Activated naive CD8-positive, alpha-beta T cell treated with anti-CD3 and anti-CD28 coated beads, Interleukin-2, amount 10 ng/mL, durations not matched to agents 7 days and 5 days (primary cell): ENCODE measurements around the gene WFDC2. TPM values are rescaled to one million over a fixed set of nuclear protein-coding genes. Genes with fewer than 3 reads are reported as not detected.

Experiments
- ATAC-seq: fragments of 150-1000 bp; cut with Tn5 transposase; one replicate; pipeline ENCODE4 v1.10.0; 2021; ENCODE audit warnings: low read depth, moderate library complexity
- POLR2A ChIA-PET: fragments of 350-600 bp; sonication (Branson Sonifier 250); formaldehyde crosslinking; loops from one replicate; lab custom pipeline; 2021; ENCODE audit warnings: antibody characterized with exemption; lab: Charles Lee
- DNase-seq: peaks from one replicate; pipeline ENCODE4 v3.0.0; 2021
- H3K27ac Mint-ChIP-seq: one replicate; pipeline ENCODE4 v1.8.0; 2022; ENCODE audit warnings: mild to moderate bottlenecking, mixed read lengths
- H3K27me3 Mint-ChIP-seq: one replicate; pipeline ENCODE4 v1.8.0; 2022; ENCODE audit warnings: mild to moderate bottlenecking, moderate library complexity, mixed read lengths
- H3K36me3 Mint-ChIP-seq: one replicate; pipeline ENCODE4 v1.8.0; 2021; ENCODE audit warnings: mild to moderate bottlenecking, mixed read lengths
- H3K4me1 Mint-ChIP-seq: one replicate; pipeline ENCODE4 v1.8.0; 2021; ENCODE audit warnings: mixed read lengths
- H3K4me3 Mint-ChIP-seq: one replicate; pipeline ENCODE4 v1.8.0; 2022; ENCODE audit warnings: mild to moderate bottlenecking, moderate library complexity, mixed read lengths
- H3K9me3 Mint-ChIP-seq: one replicate; pipeline ENCODE4 v1.8.0; 2021; ENCODE audit warnings: mixed read lengths
- total RNA-seq, 2 experiments: library from RNA; stranded (reverse); gene quantifications; one replicate each; pipeline ENCODE4 v1.2.3, GENCODE V29; 2021

Gene WFDC2
- total RNA-seq, 2 experiments from 2014 or later: not detected

DNA sequence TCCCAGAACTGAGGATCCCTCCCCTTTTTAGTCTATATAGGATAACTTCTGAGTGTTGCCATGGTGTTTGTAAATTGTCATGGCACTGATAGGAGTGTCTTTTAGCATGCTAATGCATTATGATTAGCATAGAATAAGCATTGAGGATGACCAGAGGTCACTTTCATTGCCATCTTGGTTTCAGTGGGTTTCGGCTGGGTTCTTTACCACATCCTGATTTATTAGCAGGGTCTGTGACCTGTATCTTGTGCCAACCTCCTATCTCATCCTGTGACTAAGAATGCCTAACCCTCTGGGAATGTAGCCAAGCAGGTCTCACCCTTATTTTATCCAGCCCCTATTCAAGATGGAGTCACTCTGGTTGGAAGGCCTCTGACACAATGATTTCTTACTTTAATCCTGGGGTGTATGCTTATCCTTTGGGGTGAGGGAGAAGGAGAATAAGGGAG, 19.6 kb downstream of the WFDC2 start:
- Mint-ChIP-seq H3K36me3 (no peaks in the 10 kb centered on the region), H3K9me3 (no peaks in the 10 kb centered on the region), H3K27ac (no peak overlapping the region), H3K27me3 (peaks cover 26% of the 10 kb centered on the region), H3K4me1 (no peaks in the 10 kb centered on the region), H3K4me3 (no peak overlapping the region)
- DNase-seq (no peak), ATAC-seq (no peak)
- POLR2A ChIA-PET: no interaction called here

DNA sequence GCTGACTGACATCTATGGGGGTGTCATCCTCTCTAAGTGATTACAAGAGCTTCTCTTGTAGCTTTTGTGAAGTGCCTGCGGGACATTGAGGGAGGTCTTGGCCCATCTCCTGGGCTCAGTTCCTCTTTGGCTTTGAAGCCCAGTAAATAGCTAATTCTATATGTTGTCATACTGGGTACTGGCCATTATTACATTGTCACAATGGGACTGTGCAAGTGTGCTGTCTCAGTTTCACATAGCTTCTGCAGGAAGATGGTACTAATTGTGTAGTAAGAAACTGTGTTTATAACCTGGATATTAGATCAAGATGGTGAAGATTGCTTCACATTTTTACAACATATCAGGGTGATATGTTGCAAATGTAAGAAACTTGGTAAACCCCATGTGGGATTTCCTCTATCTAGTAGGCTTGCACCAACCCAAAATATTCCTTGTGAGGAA, 26.0 kb downstream of the WFDC2 start:
- DNase-seq (no peak), ATAC-seq (no peak)
- Mint-ChIP-seq H3K36me3 (no peaks in the 10 kb centered on the region), H3K4me1 (no peaks in the 10 kb centered on the region), H3K4me3 (no peak overlapping the region), H3K27me3 (peaks cover 16% of the 10 kb centered on the region), H3K27ac (no peak overlapping the region), H3K9me3 (no peaks in the 10 kb centered on the region)
- POLR2A ChIA-PET: no interaction called here

DNA sequence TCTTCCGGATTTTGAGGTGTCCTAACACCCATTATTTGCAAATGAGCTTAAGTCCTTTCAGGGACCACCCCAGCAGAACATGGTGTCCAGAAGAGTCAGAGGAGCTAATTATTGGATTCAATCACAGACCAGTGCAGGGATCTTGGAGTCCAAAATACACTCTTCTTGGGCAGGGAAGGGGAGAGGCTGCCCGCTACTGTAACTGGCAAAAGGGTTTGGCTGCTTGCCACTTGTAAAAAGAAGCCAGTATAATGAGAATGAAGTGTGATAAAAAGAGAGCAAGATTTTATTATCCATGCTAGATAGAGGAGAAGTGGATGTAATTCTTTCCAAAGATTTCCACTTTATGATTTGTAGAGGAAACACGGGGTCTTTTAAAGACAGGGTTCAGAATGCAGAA, 26.6 kb downstream of the WFDC2 start:
- Mint-ChIP-seq H3K27ac (no peak overlapping the region), H3K9me3 (no peaks in the 10 kb centered on the region), H3K36me3 (no peaks in the 10 kb centered on the region), H3K4me1 (no peaks in the 10 kb centered on the region), H3K27me3 (peaks cover 18% of the 10 kb centered on the region), H3K4me3 (no peak overlapping the region)
- no peak for DNase-seq
- POLR2A ChIA-PET: no interaction called here
- ATAC-seq: no peak

DNA sequence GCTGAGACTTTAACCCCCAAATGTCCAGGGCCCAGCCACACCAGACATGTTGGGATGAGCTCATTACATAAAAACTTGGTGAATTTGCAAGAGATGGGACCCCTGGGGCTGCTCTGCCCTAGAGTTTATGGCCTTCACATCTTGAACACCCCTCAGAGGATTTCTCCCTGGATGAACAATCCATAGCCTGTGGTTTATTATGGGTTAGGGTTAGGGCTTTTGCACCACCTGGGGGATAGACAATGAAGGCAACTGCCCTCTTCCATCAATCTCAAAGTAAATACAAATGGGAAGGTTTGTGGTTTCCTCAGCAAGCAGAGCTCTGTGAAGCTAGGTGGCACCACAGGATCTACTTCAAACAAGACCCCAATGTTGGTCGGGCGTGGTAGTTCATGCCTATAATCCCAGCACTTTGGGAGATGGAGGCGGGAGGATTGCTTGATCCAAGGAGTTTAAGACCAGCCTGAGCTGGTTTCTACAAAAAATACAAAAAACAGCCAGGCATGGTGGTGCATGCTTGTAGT, 28.5 kb downstream of the WFDC2 start:
- DNase-seq: no peak
- H3K4me3 Mint-ChIP-seq: no peak overlapping the region
- POLR2A ChIA-PET: no interaction called here
- H3K36me3 Mint-ChIP-seq: no peaks in the 10 kb centered on the region
- no peaks in the 10 kb centered on the region for H3K9me3 Mint-ChIP-seq
- no peaks in the 10 kb centered on the region for H3K4me1 Mint-ChIP-seq
- peaks cover 31% of the 10 kb centered on the region for H3K27me3 Mint-ChIP-seq
- no peak for ATAC-seq
- no peak overlapping the region for H3K27ac Mint-ChIP-seq

DNA sequence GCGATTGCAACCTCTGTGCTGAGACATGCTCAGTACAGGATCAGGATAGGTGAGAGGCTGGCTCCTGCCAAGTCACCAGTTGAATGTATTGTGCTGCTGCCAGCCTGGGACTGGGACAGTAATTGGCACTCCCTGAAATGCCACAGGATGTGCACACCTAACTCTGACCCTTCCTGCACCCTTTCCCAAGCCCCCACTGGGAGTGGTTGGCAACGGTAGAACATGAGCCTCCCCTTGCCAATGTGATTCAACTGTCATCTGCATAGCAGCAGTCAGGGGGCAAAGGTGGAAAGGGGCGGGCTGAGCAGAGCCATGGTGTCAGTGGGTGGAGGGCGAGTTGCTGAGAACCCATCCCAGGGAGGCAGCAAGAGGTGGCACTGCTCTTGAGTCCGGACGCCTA, 30.5 kb downstream of the WFDC2 start:
- H3K9me3 Mint-ChIP-seq: no peaks in the 10 kb centered on the region
- H3K4me1 Mint-ChIP-seq: no peaks in the 10 kb centered on the region
- POLR2A ChIA-PET: no interaction called here
- no peak overlapping the region for H3K4me3 Mint-ChIP-seq
- DNase-seq (no peak), ATAC-seq (no peak)
- no peak overlapping the region for H3K27ac Mint-ChIP-seq
- H3K36me3 Mint-ChIP-seq: no peaks in the 10 kb centered on the region
- peaks cover 35% of the 10 kb centered on the region for H3K27me3 Mint-ChIP-seq

DNA sequence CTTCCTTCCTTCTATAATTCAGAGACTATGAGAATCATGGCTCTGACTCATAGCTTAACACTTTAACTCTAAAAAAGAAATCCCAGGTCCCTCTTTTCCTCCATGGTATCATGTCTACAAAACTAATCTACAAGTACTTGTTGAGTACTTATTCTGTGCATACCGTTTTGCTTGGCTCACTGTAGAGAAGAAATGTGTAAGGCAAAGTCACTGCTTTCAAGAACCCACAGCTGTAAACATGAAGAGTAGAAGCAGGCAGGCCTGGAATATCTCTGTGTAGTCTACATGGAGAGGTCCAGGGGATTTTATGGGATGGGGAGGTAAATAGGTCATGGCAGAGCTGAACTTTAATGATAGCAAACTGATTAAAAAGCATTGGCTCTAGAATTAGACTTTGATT, 32.0 kb downstream of the WFDC2 start:
- H3K36me3 Mint-ChIP-seq: no peaks in the 10 kb centered on the region
- H3K27me3 Mint-ChIP-seq: peaks cover 38% of the 10 kb centered on the region
- POLR2A ChIA-PET: no interaction called here
- no peak overlapping the region for H3K4me3 Mint-ChIP-seq
- ATAC-seq (no peak), DNase-seq (no peak)
- no peaks in the 10 kb centered on the region for H3K9me3 Mint-ChIP-seq
- H3K4me1 Mint-ChIP-seq: peaks cover 1% of the 10 kb centered on the region
- H3K27ac Mint-ChIP-seq: no peak overlapping the region

DNA sequence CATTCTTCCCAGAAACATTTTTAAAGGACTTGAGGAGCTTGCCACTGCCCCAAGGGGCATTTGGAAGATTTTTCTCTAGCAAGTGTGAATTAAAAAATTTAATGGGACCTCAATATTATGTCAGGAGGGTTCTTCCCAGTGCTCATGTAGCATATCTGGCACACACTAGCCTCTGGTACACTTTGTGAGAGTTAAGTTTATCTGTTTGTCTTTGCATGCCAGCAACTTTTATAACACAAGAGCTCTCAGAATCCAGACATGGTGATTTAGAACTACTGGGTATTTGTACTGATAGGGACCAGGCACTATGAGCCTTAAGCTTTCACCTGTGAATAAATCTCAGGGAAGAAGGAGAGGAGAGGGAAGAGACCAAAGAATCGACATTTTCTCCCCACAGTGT, 33.0 kb downstream of the WFDC2 start:
- no peak for ATAC-seq
- Mint-ChIP-seq H3K27me3 (peaks cover 34% of the 10 kb centered on the region), H3K9me3 (no peaks in the 10 kb centered on the region), H3K4me3 (no peak overlapping the region), H3K27ac (no peak overlapping the region), H3K4me1 (peaks cover 4% of the 10 kb centered on the region), H3K36me3 (no peaks in the 10 kb centered on the region)
- DNase-seq: no peak
- POLR2A ChIA-PET: no interaction called here

DNA sequence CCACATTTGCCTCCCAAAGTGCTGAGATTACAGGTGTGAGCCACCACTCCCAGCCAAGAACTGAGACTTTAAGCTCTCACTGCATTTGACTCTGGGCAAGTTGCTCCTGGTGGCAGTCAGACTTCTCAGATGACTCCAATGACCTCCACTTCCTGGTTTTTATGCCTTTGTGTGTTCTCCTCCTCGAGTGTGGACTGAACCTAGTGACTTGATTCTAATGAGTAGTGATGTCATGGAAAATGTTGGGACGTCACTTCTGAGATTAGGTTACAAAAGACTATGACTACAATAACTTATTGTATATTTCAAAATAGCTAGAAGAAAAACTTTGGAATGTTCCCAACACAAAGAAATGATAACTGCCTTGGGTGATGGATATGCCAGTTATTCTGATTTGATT, 33.9 kb downstream of the WFDC2 start:
- no peak overlapping the region for H3K4me3 Mint-ChIP-seq
- H3K9me3 Mint-ChIP-seq: no peaks in the 10 kb centered on the region
- H3K4me1 Mint-ChIP-seq: peaks cover 4% of the 10 kb centered on the region
- ATAC-seq (no peak), DNase-seq (no peak)
- no peak overlapping the region for H3K27ac Mint-ChIP-seq
- POLR2A ChIA-PET: no interaction called here
- no peaks in the 10 kb centered on the region for H3K36me3 Mint-ChIP-seq
- H3K27me3 Mint-ChIP-seq: peaks cover 36% of the 10 kb centered on the region

DNA sequence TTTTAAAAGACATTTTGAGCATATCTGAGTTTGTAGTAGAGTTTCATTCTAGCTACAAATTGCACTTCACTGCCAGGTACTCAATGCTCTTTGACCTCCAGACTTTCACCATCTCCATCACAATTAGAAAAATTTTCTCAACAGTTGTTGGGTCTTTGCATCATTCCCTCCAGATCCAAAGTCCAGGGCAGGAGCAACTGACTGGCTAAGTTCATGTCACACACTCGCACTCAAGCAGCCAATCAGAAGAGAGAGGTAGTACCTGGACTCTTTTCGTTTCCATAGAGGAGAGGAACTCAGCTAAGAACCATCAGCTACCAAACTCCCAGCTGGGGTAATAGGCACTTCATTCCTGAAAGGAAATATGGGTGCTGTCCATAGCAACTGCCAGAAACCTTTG, 36.8 kb downstream of the WFDC2 start:
- Mint-ChIP-seq H3K9me3 (no peaks in the 10 kb centered on the region), H3K36me3 (no peaks in the 10 kb centered on the region), H3K4me1 (peaks cover 4% of the 10 kb centered on the region), H3K27me3 (peaks cover 36% of the 10 kb centered on the region), H3K27ac (no peak overlapping the region), H3K4me3 (no peak overlapping the region)
- DNase-seq (no peak), ATAC-seq (no peak)
- POLR2A ChIA-PET: no interaction called here

DNA sequence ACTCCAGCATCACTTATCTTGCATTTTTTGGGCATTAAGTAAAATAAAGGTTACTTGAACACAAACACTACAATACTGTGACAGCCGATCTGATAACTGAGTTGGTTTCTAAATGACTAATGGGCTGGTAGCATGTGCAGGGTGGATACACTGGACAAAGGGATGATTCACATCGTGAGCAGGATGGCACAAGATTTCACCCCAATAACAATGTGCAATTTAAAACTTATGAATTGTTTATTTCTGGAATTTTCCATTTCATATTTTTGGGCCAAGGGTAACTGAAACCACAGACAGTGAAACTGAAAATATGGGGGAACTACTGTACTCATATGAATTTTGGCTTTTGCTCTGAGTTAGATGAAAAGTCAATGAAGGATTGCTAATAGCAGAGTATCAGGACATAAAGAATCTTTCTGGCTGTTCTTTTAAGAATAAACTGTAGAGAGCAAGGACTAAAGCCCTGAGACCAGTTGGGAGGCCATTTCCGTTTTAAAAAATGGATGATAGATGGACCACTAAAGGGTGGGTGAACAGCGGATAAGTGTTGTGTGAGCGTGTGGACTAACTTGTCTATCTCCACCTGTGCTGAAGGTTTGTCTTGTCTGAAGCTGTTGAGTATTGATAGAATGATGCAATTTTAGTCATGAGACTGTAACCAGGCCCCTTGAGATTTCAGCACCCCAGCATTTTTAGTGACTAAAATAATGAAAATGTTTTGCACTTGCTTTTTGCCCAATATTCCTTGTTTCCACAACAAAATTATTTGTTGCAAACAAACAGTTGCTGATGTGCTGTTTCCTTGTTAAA, 37.7 kb downstream of the WFDC2 start:
- POLR2A ChIA-PET: no interaction called here
- DNase-seq (no peak), ATAC-seq (no peak)
- Mint-ChIP-seq H3K9me3 (no peaks in the 10 kb centered on the region), H3K27me3 (peaks cover 31% of the 10 kb centered on the region), H3K36me3 (no peaks in the 10 kb centered on the region), H3K4me3 (no peak overlapping the region), H3K4me1 (peaks cover 4% of the 10 kb centered on the region), H3K27ac (no peak overlapping the region)

DNA sequence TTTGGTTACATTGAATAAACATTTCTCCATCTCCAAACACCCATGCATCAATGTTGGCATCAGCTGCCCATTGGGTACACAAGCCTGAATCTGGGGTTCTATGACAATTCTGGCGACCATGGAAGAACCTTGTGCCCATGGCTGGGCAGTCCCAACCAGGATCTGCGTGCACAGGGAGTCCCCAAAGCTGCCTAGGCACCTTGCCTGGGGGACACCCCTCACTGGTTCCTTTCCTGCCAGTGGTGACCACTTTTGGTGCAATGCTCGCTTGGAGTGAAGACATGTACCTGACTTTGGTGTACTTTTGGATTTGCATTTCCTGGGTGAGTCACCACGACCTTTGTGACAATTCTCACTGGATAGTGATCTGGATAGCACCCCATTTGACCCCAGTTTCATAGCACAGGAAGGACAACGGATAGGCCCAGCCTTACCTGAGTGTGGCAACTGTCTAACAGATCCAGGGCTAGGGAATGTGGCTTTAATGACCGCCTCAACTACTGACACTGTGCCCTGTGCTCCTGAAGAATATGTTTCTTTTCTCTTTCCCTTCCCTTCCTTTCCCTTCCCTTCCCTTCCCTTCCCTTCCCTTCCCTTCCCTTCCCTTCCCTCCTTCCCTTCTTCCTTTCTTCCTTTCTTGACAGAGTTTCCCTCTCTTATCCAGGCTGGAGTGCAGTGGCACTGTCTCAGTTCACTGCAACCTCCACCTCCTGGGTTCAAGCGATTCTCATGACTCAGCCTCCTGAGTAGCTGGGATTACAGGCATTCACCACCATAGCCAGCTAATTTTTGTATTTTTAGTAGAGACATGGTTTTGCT, 38.7 kb downstream of the WFDC2 start:
- DNase-seq (no peak), ATAC-seq (no peak)
- Mint-ChIP-seq H3K27ac (no peak overlapping the region), H3K36me3 (no peaks in the 10 kb centered on the region), H3K9me3 (no peaks in the 10 kb centered on the region), H3K4me3 (no peak overlapping the region), H3K4me1 (peaks cover 4% of the 10 kb centered on the region), H3K27me3 (peaks cover 25% of the 10 kb centered on the region)
- POLR2A ChIA-PET: no interaction called here

DNA sequence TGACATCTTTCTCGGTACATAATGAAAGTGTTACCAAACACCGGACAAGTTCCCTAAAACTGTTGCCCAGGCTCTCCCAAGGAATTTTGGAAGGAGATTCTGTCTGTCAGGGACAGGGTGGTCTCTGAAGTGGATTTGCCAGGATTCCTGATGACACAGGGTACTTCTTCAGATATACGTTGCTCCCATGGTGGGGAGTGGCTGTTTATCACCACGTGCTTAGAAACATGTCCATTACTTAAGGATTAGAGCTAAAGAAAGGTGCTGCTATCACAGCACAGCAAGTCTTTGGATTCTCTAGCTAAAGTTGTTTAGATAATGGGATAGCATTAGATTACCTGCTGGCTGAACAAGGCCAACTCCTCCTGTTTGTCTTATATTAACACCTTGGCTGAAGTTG, 39.5 kb downstream of the WFDC2 start:
- Mint-ChIP-seq H3K9me3 (no peaks in the 10 kb centered on the region), H3K36me3 (no peaks in the 10 kb centered on the region), H3K4me1 (peaks cover 4% of the 10 kb centered on the region), H3K27ac (no peak overlapping the region), H3K4me3 (no peak overlapping the region), H3K27me3 (peaks cover 28% of the 10 kb centered on the region)
- ATAC-seq (no peak), DNase-seq (no peak)
- POLR2A ChIA-PET: no interaction called here

DNA sequence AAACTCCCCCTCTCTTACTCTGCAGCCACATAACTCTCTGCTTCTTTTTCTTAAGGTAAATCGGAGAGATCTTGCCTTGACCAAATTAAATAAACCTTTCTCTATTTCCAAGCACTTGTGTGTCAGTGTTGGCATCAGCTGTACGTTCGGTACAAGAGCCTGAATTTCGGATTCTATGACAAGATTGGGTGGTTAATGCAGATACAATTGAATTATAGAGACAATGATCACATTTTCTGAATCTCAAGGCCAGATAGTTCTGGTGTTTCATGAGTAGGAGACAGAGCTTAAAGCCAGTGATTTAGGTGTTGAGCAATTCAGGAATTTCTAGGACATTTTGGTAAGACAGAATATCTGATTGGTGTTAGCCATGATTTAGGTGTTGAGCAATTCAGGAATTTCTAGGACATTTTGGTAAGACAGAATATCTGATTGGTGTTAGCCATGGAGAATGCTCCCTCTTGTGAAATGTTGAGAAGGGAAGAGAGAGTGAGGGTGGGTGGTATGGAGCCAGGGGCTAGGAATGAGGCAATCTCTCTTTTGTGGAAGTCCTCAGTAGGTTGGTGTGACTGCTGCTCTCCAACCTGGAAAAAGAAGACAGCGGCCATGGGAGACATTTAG, 40.8 kb downstream of the WFDC2 start:
- no peak for ATAC-seq
- H3K27me3 Mint-ChIP-seq: peaks cover 30% of the 10 kb centered on the region
- H3K27ac Mint-ChIP-seq: no peak overlapping the region
- DNase-seq: no peak
- H3K4me3 Mint-ChIP-seq: no peak overlapping the region
- POLR2A ChIA-PET: no interaction called here
- H3K36me3 Mint-ChIP-seq: no peaks in the 10 kb centered on the region
- H3K9me3 Mint-ChIP-seq: no peaks in the 10 kb centered on the region
- peaks cover 4% of the 10 kb centered on the region for H3K4me1 Mint-ChIP-seq
